GF-D8 (cell line): ENCODE measurements around the gene TMEM167B.

Experiments used
- DNase-seq: peaks from one replicate; lab custom pipeline; 2025; lab: John Stamatoyannopoulos, UW

The TMEM167B gene

DNA sequence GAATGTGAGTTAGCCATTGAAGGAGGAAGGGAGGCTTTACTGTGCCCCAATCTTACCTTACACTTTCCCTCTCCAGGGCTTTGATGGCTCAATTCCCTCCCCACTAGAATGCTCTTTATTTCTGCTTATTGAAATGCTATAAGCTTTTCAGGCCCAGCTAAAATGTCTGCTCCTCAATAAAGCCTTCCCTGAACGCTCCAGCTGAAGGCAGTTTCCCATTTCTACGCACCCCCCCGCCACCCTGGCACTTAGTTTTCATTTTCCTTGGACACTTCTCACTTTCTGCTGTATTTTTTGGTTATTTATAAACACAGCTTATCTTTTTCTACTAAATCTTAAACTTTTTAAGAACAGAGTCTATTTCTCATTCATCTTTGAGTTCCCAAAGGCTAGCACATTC lies 7.1 kb upstream of the TMEM167B start:
- DNase-seq, result no peak

DNA sequence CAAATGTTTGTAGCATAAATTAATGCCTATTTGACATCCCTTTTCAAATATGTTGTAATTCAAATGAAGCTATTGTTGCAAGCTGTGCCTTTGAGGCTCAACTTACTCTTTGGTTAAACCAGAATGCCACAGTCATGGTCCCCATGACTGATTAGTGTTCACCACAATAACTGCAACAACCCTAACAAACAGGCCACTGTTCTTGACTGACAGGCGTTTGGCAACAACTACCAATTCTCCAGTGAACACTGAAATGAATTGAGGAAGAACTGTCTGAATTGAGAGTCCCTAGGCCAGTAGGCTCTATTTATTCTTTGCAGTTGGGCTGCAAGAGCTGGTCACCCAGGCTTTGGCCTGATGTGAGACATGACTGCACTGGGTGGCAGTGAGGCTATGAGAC lies 6.6 kb upstream of the TMEM167B start:
- DNase-seq, result peak; percentile 29

- DNase-seq, result no peak
Observed at GRCh38 chr1:109084563-109085517, 5.7 kb upstream of the TMEM167B start.

DNA sequence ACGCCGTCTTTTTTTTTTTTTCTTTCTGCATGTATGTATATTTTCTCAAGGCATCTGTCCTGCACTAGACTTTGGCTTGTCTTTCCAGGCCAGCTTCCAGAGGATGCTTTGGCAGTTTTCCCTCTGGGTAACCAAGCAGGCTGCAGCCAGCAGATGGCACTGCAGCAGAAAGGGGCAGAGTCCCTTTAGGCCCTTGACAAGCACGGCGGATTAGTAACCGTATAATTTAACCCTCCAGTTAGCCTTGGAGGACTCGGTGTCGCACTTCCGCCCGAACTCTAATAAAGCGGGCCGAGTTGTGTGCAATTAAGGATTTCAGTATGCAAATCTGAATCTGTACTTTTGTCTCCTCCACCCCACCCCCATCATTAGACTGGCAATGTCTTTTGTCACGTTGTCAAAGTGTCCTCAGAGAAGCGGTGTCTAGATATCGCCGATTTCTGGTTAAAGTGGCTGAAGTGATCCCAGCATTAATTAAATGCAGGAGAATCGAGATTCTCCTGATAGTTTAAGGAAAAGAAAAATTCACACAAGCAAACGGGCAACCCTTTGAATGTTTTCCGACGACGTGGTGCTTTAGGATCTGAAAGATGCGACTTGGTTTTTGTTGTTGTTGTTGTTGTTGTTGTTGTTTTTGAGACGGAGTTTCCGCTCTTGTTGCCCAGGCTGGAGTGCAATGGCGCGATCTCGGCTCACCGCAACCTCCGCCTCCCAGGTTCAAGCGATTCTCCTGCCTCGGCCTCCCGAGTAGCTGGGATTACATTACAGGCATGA lies 1.1 kb upstream of the TMEM167B start:
- peak; percentile 16 for DNase-seq

DNA sequence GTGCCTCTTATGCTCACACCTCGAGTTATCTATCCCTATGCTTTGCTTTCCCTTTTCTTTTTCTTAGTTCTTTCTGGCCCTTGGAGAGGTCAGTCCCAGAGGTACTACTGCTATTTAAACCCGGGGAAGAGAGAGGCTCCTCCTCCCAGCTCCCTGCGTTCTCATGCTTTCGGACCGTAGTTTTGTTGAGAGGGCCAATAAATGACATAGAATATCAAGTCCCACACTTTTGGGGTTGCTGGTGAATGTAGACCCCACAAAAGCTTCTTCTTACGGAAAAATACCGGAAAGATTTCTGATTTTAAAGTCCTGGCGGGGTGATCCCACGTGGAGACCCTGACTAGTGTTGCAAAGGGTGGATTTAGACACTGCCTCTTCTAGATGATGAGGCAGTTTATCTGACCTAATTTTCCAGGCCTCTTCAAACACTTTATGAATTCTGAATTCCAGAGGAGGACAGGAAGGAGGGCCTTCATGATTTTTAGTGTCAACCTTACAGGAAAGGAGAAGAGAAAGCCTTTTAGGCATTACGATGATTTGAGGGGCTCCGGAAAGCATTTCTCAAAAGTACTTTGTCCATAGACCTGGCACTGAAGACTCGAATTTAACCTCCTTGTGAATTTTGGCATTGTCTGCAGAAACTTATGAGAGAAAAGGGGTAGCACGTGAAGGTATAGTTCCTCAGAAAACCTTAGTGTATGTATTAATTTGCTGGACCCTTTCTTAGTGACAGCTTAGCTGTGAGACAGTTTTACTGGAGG lies 694 bp downstream of the TMEM167B start:
- DNase-seq, result peak; percentile 36

- peak; percentile 10 for DNase-seq
Observed at GRCh38 chr1:109091839-109092193, 1.3 kb downstream of the TMEM167B start.

DNA sequence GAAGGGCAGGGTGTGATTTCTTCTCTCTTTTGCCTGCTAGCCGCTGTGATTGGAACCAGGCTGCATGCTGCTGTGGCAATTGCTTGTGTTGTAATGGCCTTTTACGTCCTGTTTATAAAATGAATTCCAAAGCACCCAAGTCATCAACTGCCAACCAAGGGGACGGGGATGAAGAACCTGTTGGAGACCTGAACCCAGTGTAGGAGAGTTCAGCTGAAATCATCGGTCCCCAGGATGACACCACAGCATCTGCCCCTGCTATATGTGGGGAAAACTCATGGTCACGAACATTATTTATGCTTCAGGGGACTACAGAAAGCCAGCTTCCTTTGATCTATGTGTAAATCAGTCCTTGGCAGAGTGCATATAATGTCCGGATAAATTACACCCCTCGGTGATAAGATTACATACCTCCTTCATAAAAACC lies 3.8 kb downstream of the TMEM167B start:
- no peak for DNase-seq

GRCh38 chr1:109094871-109095270 lies 4.3 kb downstream of the TMEM167B start:
- DNase-seq, result no peak

DNA sequence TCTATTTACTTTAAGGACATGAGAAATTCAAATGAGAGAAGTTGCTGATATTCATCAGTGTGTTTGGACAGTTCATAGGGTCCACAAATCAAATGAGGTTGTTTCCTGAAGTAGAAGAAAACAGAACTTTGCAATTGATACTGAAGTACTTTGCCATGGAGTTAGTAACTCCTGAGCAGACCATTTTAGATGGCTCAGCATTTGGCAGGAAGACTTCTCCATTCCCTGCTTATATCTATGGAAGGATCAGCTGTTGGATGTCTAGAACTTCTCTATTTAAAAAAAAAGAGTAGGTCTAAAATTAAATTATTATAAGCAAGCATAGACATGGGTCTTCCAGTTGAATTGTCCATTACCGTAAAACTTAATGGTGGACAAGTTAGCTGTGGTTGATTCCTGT lies 5.1 kb downstream of the TMEM167B start:
- DNase-seq, result no peak

- DNase-seq, result no peak
Observed at GRCh38 chr1:109096120-109096519, 5.6 kb downstream of the TMEM167B start.

GRCh38 chr1:109099938-109100773 lies 9.6 kb downstream of the TMEM167B start:
- DNase-seq, result peak; percentile 92

- DNase-seq, result no peak
Observed at GRCh38 chr1:109104364-109105151, 14.0 kb downstream of the TMEM167B start.

DNA sequence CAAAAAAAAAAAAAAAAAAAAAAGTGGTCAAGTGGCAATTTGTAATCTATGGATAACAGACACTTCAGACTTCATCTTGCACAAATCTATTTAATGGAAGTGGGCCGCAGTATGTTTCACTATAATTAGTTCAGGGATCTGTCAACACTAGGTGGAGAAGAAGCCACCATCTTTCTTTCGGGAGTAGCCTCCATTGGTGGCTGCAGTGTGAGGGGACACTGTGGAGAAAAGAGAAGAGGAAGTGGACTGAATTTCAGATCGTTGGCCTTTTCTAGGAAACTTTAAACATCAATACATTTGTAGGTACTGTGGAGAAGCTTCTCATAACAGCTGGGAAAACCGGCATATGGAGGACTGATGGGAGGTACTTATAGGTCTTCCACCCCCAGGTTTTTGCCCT lies 15.3 kb downstream of the TMEM167B start:
- DNase-seq, result no peak

GRCh38 chr1:109107785-109108184 lies 17.2 kb downstream of the TMEM167B start:
- no peak for DNase-seq

DNA sequence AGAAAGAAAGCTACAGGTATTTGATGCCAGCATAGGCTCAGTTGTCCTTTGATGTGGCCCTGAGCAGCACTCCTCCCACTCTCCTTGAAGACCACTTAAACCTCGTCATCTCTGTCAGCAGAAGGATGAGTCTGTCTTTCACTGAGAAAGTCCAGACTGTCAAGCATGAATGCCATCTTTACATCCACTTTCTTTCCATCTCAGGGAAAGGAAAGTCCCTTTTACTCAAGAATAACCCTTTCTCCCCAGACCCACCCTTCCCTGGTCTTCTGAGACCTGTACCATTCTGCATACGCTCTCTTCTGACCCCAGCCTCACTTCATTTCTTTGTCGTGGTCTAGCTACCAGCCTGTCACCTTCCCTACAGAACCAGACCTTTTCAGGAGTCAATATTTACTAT lies 19.3 kb downstream of the TMEM167B start:
- no peak for DNase-seq

GRCh38 chr1:109111386-109112055 lies 21.0 kb downstream of the TMEM167B start:
- peak; percentile 34 for DNase-seq

- peak; percentile 65 for DNase-seq
Observed at GRCh38 chr1:109112056-109112651, 21.6 kb downstream of the TMEM167B start.

GRCh38 chr1:109112652-109113285 lies 22.2 kb downstream of the TMEM167B start:
- peak; percentile 48 for DNase-seq
